ENCODE measurements around the gene P2RY6. TPM values are rescaled to one million over a fixed set of nuclear protein-coding genes. Genes with fewer than 3 reads are reported as not detected.

Gene P2RY6
- total and polyA plus RNA-seq, 2 of the 8 experiments (the other 6 are each of a cell fraction or from before 2014, with no cell fraction given): 0.15 TPM; not detected in 1

DNA sequence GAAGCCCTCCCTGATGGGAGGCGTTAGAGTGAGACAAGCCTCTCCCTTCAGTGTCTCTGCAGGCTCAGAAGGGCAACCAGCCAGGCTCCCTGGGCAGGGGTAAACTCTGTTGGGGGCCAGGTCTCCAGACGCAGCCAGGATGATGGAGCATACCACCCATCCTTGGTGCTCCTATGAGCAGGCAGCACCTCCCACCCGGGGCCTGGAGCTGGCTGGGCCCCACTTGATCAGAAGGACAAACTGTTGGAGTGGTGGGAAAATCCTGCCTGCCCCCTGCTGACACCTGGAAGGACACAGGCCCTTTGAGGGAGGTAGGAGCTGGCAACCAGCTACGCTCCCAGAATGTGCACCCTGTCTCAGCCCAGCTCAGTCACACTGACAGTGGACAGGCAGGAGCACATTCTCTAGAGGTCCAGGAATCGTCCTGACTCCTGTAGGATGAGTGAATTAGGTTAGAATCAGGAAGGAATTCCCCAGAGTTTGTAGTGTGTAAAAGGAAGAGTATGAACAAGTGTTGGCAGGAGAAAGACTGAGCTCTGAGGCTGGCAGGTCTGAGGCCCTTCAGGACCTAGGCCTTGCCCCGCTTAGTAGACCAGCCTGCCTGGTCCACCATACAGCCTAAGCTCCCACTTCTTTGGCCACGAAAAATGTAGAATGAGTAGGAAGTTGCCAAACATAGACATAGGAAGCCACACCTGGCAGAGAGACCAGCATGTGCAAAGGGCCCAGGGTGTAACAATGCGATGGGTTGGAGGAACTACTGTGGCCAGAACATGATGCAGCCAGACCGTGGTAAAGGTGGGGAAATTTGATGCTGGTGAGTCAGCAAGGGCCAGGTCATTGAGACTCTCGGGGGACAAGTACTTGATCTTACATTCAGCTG, 55.0 kb downstream of the P2RY6 start:
- no peak overlapping the region for H3K4me2 ChIP-seq (ENCODE audit: insufficient read depth in 1 of 2, low read depth in 2 of 2, low read length in 2 of 2)
- FAIRE-seq: no peak
- CTCF ChIA-PET (ENCODE audit: partially characterized antibody): interaction anchor here (0.9 to 25.1 kb wide), 13 partner anchors 11 to 150 kb away, joined by 3 to 383 read pairs (median 6); partner anchors contain the start of gene ARHGEF17

More for the DNA sequence above, 55.0 kb downstream of the P2RY6 start:
- Histone ChIP-seq H2BK120ac (replicated peaks; ENCODE audit: low read depth, low read length) (no peak overlapping the region), H3K9me3 (ENCODE audit: insufficient read depth in 2 of 2, low read depth in 1 of 2, low read length in 1 of 2) (no peaks in the 10 kb centered on the region), H4K8ac (ENCODE audit: extremely low read depth, insufficient read depth, low read length) (no peak overlapping the region), H4K20me1 (replicated peaks in 1 of 2; ENCODE audit: control insufficient read depth in 1 of 2, insufficient read depth in 2 of 2, low read length in 2 of 2) (peaks cover 12 to 15% of the 10 kb centered on the region in 2 experiments), H3K9ac (replicated peaks in 1 of 4; ENCODE audit: extremely low read depth in 1 of 4, low read depth in 3 of 4, low read length in 3 of 4) (no peak overlapping the region), H2BK15ac (ENCODE audit: low read length) (no peak overlapping the region), H3K27ac (ENCODE audit: low read depth, low read length) (no peak overlapping the region), H3K36me3 (ENCODE audit: control insufficient read depth in 2 of 4, insufficient read depth in 4 of 4, low read length in 3 of 4) (no peaks in the 10 kb centered on the region), H2AK5ac (ENCODE audit: low read depth, low read length) (no peak overlapping the region), H4K5ac (ENCODE audit: insufficient read length, low read depth, low read length) (no peak overlapping the region), H2BK12ac (ENCODE audit: low read depth, low read length) (no peak overlapping the region), H3K4me3 (ENCODE audit: extremely low read depth in 1 of 4, insufficient read depth in 2 of 4, low read depth in 3 of 4, low read length in 4 of 4) (no peak overlapping the region), H3K27me3 (replicated peaks in 1 of 4; ENCODE audit: control insufficient read depth in 3 of 4, extremely low read depth in 1 of 4, insufficient read depth in 3 of 4, low read length in 3 of 4) (peaks cover 4 to 22% (median 20%) of the 10 kb centered on the region in 4 experiments; a peak in 6 of 7 replicates), H3K4ac (replicated peaks; ENCODE audit: insufficient read length, low read depth, low read length) (no peak overlapping the region), H3K79me1 (ENCODE audit: low read depth, low read length) (0 out of 2 replicates have a peak, but pooled peaks cover 3% of the 10 kb centered on the region), H4K91ac (replicated peaks; ENCODE audit: insufficient read length, low read length) (no peak overlapping the region), H3K56ac (replicated peaks; ENCODE audit: insufficient read length, low read depth, low read length) (no peak overlapping the region), H2BK20ac (ENCODE audit: low read length) (no peak overlapping the region), H3K14ac (ENCODE audit: insufficient read length) (no peak overlapping the region), H3K4me1 (replicated peaks in 1 of 4; ENCODE audit: control insufficient read depth in 3 of 4, insufficient read depth in 4 of 4, low read length in 3 of 4) (peaks cover 19 to 34% (median 31%) of the 10 kb centered on the region in 4 experiments), H3K18ac (ENCODE audit: extremely low read depth, low read length) (no peak overlapping the region), H3K23me2 (ENCODE audit: low read depth, low read length) (no peaks in the 10 kb centered on the region), H3K79me2 (ENCODE audit: control insufficient read depth in 1 of 2, insufficient read depth in 2 of 2, low read length in 2 of 2) (no peaks in the 10 kb centered on the region), H2AFZ (ENCODE audit: low read length) (no peak overlapping the region), H3K23ac (ENCODE audit: insufficient read length) (no peak overlapping the region), H2BK5ac (ENCODE audit: low read depth, low read length) (no peak overlapping the region)
- no peak for TF ChIP-seq NRF1 (IDR thresholded peaks at IDR 0.05; ENCODE audit: low read depth, low read length)
- no peak for TF ChIP-seq JUND (IDR thresholded peaks at IDR 0.05; ENCODE audit: low read length)
- no peak for TF ChIP-seq KDM5A (IDR thresholded peaks at IDR 0.05; ENCODE audit: low read length)
- TF ChIP-seq SRF (IDR thresholded peaks at IDR 0.05; ENCODE audit: low read depth, low read length): no peak
- TF ChIP-seq KDM4A (IDR thresholded peaks at IDR 0.05; ENCODE audit: low read depth, low read length, severe bottlenecking): no peak
- TF ChIP-seq SIRT6 (IDR thresholded peaks at IDR 0.05; ENCODE audit: low read length): no peak
- TF ChIP-seq CBX5 (IDR thresholded peaks at IDR 0.05; ENCODE audit: low read depth, low read length): no peak
- POLR2A ChIA-PET (ENCODE audit: partially characterized antibody): interaction anchor here (1.1 to 10.7 kb wide), 4 partner anchors 10 to 19 kb away, joined by 3 to 91 read pairs (median 6); partner anchors contain the start of gene ARHGEF17
- no peak for DNase-seq (ENCODE audit: low read depth in 1 of 2, low spot score in 2 of 2)
- WGBS, 2 experiments (ENCODE audit: extremely low coverage in 1 of 2, insufficient coverage in 1 of 2, insufficient read length in 1 of 2, insufficient replicate concordance in 2 of 2, low coverage in 1 of 2, low lambda C conversion rate in 2 of 2, missing lambda C conversion rate in 1 of 2): 92% methylated on average over 10 of the region's 10 CpGs; no CpG with 5 or more reads in 1 of the 2 experiments

All from H1 (cell line).